Measurements from ENCODE around the gene GIGYF2. TPM values are rescaled to one million over a fixed set of nuclear protein-coding genes. Genes with fewer than 3 reads are reported as not detected.

GIGYF2 gene
- polyA plus RNA-seq, 4 donors, result 51.2 to 69.2 (median 65.8) TPM

DNA sequence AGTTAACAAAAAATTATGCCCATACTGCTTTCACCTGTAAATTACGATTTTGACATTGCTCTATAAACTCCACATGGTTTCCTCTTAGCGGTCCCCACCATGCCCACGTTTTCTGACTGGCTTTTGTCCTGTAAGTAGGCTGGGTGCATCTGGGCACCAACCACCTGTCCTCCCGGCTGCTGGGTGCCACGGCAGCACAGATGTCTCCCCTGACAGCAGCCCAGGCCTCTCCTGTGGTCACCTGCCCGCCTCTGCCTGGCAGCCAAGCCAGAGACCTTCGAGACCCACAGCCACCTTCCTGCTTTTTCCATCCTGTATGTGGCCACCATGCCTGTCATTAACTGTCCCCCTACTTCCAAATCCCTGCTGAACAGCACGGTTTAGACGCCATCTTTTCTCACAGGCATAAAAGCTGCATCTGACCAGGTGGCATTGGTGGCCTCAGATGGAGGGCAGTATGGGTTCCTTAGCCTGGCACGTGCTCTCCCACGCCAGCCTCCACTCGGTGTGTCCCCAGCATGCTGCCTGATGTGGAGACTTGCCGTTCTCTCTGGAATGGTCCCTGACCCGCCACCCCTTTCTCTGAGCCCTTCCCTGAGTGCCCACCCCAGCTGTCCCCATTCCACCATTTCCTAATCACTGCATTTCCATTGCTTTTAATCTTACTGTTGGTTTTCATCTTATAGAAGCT is 191.9 kb downstream of the GIGYF2 start:
- no peak for DNase-seq (ENCODE audit: low read depth in 4 of 4, low spot score in 3 of 4)

DNA sequence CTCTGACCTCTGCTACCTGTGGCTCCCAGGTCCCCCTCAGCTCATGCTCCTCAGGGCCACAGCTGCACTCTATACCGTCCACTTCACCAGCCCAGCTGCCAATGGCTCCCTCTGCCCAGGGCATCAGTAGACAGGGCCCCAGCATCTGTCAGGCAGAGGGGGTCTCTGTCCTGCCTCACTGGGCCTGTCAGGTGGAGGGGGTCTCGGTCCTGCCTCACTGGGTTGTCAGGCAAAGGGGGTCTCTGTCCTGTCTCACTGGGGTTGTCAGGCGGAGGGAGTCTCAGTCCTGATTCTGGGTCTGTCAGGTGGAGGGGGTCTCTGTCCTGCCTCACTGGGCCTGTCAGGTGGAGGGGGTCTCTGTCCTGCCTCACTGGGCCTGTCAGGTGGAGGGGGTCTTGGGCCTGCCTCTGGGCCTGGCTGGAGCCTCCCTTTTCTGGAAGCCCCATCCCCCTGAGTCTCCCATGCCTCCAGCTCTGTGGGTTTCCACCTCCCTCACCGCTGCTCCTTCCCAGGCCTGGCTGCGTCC is 192.8 kb downstream of the GIGYF2 start:
- DNase-seq (ENCODE audit: low read depth in 4 of 4, low spot score in 3 of 4), result no peak

DNA sequence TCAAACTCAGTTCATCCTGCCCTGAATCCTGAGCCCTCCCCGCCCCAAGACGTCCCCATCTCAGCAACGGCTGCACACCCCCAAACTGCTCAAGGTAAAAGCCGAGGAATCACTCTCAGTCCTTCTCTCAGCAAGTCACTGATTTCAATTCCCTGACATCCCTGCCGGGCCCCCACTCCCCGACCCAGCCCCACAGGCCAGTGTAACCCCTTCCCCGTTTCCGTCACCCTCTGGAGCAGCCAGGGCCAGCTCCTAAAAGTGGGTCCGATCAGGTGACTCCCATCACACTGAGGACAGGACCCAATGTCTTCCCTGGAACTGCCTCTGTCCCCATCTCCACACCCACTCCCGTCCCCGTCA is 193.4 kb downstream of the GIGYF2 start:
- no peak for DNase-seq (ENCODE audit: low read depth in 4 of 4, low spot score in 3 of 4)

DNA sequence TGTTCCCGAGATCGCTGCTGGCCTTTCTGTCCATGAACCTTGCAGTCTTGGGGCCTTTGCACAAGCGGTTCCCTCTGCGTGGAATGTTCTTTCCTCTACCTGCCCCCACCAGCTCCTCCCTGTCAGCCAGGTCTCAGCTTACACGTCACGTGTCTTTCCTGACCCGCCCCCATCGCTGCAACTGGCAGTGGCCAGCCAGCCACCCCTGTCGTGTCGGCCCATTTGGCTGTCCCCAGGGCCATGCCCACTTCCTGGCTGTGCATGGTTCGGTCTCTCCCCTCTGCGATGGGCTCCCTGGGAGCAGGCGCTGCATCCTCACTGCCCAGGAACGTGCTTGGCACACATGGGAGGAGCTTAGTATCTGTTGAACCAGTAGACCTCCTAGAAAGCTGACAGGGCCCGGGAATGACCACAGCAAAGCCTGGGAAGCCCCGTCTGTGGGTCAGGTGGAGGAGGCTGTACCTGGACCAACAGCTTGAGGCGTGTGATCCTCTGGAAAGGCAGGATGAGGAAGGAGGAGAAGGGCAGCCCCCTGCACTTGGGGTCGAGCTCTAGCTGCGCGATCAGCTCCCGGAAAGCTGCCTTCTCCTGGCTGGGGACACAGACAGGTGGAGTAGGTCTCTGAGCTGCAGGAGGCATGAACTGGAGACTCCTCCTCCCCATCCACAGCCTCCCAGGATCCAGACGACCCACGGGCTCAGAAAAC is 193.9 kb downstream of the GIGYF2 start:
- DNase-seq (ENCODE audit: low read depth in 4 of 4, low spot score in 3 of 4), result peak in 3 of 4 donors; percentile 26 to 49 (median 43)

DNA sequence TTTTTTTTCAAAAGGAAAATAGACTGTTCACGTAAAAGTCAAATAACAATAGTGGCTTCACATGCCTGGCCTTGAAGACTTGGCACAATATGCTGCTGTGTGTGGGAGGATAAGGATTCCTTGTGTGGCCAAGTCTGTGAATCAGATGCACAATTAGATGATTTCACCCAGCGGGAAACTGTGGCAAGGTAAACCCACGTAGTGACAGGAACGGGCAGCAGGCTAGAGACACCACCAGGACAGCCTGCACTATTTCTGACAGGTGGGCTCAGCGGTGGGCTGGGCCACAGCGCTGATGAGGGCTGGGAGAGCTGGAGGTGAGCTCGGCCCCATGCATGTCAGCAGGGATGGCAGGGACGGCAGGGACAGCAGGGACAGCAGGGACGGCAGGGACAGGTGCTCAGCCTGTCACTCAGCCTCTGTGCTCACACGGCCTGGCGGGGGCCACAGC is 194.5 kb downstream of the GIGYF2 start:
- DNase-seq (ENCODE audit: low read depth in 4 of 4, low spot score in 3 of 4), result no peak

DNA sequence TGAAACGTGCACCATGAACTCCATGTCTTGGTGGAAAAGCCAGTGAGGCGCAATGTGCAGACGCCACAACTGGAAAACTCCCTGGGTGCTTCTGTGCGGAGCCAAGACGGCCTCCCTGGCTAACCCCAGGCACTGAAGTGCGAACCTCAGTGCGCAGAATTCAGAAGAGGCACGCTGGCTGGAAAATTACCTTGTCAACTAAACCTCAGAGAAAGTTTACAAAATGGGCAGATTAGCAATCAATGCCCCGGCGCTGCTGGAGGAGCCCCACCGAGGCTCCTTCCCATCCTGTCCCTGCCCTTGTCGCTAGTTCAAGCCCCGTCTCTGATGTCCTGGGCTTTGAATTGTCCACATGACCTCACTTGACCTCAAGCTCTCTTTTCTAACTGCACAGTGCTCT is 195.1 kb downstream of the GIGYF2 start:
- no peak for DNase-seq (ENCODE audit: low read depth in 4 of 4, low spot score in 3 of 4)

DNA sequence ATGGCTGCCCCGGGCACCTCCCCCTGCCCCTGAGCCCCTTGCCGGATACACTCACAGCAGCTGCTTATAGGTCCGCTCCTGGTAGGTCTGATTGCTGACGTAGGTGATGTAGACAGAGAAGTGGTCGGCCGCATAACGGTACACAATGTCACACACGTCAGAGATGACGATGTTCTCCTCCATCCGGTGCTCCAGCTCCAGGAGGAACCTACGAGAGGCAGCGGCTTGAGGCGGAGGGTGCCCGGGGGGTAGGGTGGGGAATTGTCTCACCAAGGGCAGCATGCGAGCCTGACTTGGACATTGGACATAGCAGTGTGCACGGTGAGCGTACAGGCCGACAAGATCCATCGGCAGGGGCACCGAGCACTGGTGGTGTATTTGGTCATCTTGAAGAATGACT is 195.7 kb downstream of the GIGYF2 start:
- DNase-seq (ENCODE audit: low read depth in 4 of 4, low spot score in 3 of 4), result no peak

DNA sequence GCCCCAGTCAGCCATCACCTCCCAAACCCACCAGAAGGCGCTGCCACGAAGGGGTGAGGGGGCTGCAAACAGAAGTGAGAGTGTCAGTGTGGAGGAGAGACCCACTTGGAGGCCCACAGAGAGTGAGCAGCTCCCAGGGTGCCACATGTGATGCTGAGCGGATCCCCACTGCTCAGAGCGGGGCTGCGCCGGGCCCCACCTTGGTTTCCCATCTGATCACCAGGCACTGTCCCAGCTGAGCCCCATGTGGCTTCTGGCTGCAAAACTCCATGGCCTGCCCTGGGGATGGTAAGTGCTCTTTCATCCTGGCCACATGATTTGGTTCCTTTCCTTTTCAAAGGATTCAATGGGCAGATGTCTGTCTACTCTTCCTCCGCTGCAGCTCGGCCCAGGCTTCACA is 196.7 kb downstream of the GIGYF2 start:
- no peak for DNase-seq (ENCODE audit: low read depth in 4 of 4, low spot score in 3 of 4)

DNA sequence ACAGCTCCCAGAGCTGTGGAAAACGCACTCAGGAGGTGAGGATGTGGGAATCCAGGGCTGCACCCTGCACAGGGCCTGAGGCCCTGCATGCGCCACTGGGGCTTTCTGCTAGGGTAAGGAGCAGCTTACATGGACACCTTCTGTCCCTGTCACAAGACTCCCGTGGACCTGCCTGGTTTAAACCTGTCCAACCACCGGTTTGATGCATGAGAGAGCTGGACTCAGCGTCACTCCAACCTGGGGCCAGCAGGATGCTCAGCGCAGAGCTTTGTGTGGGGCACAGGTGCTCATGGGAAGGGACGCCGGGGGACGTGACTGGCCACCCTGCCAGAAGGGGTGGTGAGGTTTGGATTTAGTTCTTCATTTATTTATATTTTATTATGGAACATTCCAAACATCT is 197.1 kb downstream of the GIGYF2 start:
- DNase-seq (ENCODE audit: low read depth in 4 of 4, low spot score in 3 of 4), result no peak

DNA sequence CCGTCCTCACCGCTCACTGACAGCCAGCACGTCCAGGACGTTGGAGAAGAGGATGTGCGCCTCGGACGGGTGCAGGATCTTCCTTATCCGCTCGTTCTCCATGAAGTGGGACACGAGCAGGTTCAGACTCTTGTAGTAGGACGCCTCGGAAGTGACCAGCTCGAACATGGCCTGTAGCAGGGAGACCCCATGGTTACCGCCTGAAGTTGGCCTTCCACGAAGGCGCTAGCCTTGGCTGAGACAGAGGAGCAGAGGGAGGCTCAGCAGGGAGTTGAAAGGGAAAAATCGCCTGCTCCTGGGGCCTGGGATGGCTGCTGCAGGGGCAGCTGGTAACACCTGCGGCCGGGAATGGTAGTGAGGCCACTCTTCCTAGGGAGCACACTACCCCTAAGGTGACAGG is 197.6 kb downstream of the GIGYF2 start:
- DNase-seq (ENCODE audit: low read depth in 4 of 4, low spot score in 3 of 4), result no peak

DNA sequence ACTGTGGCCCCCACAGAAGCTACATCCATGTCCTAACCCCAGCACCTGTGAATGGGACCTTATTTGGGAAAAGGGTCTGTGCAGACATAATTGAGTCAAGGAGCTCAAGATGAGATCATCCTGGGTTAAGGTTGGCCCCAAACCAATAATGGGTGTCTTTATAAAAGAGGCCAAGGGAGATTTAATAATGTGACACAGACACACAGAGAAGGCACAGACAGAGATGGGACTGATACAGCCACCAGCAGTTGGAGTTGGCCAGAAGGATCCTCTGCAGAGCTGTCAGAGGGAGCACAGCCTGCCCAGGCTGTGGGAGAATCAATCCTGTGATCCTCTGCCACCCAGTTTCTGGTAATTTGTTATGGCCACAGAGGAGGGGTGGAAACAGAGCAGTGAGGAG is 199.0 kb downstream of the GIGYF2 start:
- no peak for DNase-seq (ENCODE audit: low read depth in 4 of 4, low spot score in 3 of 4)

DNA sequence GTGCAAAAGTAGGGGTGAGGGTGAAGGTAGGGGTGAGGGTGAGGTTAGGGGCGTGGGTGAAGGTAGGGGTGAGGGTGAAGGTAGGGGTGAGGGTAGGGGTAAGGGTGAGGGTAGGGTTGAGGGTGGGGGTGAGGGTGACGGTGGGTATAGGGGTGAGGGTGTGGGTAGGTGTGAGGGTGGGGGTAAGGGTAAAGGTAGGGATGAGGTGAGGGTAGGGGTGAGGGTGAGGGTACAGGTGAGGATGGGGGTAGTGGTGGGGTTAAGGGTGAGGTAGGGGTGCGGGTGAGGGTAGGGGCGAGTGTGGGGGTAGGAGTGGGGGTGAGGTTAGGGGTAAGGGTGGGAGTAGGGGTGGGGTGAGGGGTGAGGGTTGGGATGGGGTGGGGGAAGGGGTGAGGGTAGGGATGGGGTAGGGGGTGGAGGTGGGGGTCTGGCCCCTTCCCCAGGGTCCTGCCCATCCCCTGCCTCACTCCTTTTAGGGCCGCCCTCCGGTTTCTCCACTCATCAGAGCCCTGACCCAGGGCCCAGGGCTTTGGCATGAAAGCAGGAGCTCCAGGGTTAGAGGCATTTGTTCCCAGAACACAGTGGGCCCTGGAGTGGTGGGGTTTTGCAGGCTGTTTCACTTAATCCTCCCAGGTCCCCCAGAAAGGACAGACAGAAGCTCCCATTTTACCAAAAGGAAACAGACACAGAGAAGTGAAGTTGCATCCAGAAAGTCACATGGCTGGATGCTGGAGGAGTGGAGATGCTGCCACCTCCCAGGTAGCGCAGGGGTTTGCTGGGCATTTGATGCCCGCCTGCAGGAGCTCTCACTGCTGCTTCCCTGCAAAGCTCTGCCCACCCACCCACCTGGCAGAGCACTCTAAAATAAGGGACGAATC is 199.8 kb downstream of the GIGYF2 start:
- DNase-seq (ENCODE audit: low read depth in 4 of 4, low spot score in 3 of 4), result no peak

DNA sequence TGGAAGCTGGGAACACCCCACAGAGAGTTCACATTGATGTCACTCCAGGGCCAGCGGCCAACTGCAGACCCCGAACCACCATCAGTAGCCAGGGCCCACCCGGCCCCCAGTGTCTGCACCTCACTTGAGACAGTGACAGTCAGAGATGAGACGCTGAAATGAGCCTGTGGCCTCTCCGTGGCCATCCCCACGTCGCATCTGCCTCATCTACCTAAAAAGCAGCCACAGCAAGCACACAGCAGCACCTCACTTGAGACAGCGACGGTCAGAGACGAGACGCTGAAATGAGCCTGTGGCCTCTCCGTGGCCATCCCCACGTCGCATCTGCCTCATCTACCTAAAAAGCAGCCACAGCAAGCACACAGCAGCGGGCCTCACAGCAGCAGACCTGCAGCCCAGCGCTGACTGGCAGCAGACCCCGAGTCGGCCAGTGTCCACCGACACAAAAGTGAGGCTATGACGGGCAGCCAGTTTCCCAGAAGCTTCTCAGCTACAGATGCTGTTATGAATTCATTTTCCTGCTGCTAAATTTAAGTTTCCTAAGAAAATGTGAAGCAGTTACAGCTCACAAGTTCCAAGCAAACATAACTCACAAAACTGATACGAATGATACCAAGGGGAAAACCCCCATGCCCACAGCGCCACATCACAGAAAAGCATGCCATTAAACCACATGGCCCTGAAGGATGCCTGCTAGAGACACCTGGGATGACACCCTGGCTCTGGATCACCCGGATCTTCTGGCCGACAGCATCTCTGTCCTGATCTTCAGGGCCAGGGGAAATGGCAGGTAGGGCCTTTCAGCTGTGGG is 200.7 kb downstream of the GIGYF2 start:
- DNase-seq (ENCODE audit: low read depth in 4 of 4, low spot score in 3 of 4), result no peak

DNA sequence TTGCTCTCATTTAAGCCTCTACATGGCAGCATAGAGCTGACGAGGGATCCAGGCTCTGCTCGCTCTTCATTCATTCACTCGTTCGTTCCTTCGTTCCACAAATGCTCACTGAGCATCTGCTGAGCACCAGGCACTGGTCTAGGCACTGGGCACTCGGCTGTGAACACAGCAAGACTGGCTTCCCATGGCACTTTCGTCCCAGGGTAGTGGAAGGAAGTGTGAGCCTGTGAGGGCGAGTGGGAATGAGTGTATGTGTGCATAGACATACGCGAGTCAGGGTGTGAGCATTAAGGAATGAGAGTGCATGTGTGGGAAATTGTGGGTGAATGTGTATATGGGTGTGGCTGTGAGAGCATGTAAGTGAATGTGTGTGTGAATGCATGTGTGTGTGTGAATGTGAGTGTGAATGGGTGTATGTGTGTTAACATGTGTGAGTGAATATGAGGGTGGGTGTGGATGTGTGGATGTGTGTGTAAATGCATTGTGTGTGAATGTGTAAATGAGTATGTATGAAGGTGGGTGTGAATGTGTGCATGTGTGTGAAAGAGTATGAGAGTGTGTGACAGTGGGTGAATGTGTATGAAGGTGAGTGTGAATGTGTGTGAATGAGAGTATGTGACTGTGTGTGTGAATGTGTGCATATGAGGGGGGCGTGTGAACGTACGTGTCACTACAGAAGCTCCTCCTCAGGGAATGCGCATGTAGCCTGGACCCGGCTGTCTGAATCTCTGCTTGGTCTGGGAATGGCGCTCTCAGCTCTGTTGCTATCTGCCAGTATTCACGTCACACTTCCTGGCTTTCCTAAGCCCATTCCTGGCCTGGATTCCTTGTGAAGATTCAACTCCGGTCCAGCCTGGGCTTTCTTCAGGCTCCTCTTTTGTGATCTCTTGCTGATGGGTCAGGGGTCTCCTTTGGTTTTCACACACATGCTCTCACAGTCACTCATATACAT is 201.7 kb downstream of the GIGYF2 start:
- no peak for DNase-seq (ENCODE audit: low read depth in 4 of 4, low spot score in 3 of 4)

DNA sequence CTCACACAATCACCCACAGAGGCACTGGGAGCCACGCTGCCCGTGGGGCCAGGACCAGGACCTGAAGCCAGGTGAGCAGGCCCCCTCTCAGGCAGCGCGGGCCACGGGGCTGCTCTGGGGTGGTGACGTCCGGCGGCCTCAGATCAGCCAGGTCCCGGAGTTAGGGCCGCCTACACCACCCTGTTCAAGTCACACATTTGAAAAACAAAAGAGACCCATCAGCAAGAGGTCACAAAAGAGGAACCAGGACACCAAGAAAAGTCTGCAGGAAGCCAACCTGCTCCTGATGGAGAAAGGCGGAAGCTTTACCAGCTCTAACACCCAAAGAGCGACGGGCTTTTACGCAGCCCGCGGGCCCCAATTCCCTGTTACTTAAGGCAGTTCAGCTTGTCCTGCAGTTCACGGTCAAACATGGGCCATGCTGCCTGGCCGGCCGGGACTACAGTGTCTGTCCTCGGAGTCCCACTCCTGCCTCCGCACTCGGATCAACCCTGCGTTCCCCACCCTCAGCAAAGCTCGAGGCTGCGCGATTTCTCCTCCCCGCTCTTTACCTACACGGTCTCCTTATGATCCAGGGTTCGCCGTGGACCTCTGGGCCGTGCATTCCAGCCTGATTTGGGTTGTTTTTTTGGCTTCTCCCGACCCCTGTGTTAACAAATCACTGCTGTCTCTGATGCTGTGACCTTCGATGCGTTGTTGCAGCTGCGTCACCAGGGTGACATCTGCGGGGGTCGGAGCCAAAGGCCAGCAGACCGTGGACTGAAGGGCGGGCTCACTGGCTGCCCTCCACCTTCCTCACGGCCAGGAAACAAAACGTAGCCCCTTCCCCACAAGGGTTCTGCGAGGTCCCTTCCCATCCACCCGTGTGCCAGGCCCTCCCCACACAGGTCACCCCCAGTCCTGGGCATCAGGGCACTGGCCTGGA is 203.9 kb downstream of the GIGYF2 start:
- DNase-seq (ENCODE audit: low read depth in 4 of 4, low spot score in 3 of 4), result peak in 1 of 4 donors; percentile 17

DNA sequence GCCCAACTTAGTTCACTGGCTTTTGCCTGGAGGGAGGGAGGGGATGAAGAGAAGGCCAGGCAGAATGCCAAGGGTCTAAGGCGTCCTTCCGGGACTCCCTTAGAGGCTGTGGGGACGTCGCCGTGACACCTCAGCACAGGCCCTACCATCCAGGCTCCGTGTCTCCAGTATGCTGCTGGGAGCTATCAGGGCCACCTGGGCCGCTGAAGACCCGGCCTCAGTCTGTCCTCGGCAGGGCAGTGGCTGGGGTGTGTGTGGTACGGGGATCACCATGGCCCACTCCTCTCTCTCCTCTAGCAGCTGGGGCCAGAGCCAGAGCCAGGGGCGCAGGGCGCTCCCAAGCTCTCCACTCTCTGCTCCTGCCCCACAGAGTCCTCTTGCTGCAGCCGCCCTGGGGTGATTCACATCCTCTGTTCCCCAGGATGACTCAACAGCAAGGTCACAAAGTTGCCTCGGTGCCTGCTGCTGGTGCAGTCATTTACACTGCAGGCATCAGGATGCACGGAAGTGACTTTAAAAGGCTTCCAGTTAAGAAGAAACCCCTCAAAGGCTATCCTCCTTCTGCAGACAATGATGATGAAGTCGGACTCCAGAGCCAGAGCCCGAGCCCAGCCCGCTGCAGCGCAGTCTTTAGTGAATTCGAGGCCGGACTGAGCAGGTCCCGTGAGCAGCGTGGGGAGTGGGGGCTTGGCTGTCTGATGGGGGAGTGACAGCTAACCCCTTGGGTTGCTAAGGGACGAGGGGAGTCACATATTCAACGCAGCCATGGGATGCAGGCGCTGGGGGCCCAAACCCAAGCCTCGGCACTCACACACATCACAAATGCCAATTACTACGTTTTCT is 204.8 kb downstream of the GIGYF2 start:
- no peak for DNase-seq (ENCODE audit: low read depth in 4 of 4, low spot score in 3 of 4)

DNA sequence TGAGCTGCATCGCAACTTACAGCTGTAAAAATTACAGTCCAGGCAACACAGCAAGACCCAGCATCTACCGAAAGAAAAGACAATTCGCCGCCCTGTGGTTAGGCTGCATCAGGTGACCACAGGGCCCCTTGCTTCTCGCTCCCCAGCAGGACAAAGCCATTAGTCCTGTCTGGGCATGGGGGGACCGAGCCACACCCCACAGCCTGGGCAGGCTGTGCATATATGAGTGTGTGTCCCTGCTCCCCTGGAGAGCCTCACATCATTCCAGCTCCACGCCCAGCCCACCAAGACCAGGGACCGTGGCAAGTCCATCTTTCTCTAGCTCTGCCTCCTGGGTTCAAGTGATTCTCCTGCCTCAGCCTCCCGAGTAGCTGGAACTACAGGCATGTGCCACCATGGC is 206.9 kb downstream of the GIGYF2 start:
- DNase-seq (ENCODE audit: low read depth in 4 of 4, low spot score in 3 of 4), result no peak

Measured in left renal pelvis (tissue), 4 donors.